Measurements from ENCODE around the gene MCM3AP. TPM values are rescaled to one million over a fixed set of nuclear protein-coding genes. Genes with fewer than 3 reads are reported as not detected.

MCM3AP gene
- total and polyA plus RNA-seq, 9 of the 15 experiments (the other 6 are each of a cell fraction or from before 2014, with no cell fraction given), result 6.5 to 179 (median 69.6) TPM

DNA sequence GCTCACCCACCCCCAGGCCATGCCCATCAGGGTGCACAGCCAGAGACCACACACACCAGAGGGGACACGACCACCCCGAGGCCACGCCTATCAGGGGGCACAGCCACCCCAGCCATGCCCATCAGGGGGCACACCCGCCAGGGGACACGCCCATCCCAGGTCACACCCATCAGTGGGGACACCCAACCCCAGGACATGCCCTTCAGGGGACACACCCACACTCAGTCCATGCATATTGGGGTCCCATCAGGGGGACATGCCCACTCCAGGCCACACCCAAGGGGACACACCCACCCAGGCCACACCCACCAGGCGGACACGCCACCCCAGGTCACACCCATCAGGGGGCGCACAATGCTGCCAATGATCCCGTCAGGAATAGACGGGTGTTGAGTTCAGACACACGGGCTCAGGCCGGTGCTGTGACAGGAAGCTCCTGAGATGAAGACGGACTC is 20.7 kb downstream of the MCM3AP start (continued):
- TF ChIP-seq, protein P1, sequence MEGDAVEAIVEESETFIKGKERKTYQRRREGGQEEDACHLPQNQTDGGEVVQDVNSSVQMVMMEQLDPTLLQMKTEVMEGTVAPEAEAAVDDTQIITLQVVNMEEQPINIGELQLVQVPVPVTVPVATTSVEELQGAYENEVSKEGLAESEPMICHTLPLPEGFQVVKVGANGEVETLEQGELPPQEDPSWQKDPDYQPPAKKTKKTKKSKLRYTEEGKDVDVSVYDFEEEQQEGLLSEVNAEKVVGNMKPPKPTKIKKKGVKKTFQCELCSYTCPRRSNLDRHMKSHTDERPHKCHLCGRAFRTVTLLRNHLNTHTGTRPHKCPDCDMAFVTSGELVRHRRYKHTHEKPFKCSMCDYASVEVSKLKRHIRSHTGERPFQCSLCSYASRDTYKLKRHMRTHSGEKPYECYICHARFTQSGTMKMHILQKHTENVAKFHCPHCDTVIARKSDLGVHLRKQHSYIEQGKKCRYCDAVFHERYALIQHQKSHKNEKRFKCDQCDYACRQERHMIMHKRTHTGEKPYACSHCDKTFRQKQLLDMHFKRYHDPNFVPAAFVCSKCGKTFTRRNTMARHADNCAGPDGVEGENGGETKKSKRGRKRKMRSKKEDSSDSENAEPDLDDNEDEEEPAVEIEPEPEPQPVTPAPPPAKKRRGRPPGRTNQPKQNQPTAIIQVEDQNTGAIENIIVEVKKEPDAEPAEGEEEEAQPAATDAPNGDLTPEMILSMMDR (IDR thresholded peaks at IDR 0.05 in 2 of 3, conservative IDR thresholded peaks at IDR 0.05 in 1 of 3; ENCODE audit: insufficient read depth in 2 of 3, low read depth in 1 of 3, low read length in 3 of 3), result peak; percentile 31 to 39 (median 35); a peak in 4 of 6 replicates
- TF ChIP-seq, protein P2, sequence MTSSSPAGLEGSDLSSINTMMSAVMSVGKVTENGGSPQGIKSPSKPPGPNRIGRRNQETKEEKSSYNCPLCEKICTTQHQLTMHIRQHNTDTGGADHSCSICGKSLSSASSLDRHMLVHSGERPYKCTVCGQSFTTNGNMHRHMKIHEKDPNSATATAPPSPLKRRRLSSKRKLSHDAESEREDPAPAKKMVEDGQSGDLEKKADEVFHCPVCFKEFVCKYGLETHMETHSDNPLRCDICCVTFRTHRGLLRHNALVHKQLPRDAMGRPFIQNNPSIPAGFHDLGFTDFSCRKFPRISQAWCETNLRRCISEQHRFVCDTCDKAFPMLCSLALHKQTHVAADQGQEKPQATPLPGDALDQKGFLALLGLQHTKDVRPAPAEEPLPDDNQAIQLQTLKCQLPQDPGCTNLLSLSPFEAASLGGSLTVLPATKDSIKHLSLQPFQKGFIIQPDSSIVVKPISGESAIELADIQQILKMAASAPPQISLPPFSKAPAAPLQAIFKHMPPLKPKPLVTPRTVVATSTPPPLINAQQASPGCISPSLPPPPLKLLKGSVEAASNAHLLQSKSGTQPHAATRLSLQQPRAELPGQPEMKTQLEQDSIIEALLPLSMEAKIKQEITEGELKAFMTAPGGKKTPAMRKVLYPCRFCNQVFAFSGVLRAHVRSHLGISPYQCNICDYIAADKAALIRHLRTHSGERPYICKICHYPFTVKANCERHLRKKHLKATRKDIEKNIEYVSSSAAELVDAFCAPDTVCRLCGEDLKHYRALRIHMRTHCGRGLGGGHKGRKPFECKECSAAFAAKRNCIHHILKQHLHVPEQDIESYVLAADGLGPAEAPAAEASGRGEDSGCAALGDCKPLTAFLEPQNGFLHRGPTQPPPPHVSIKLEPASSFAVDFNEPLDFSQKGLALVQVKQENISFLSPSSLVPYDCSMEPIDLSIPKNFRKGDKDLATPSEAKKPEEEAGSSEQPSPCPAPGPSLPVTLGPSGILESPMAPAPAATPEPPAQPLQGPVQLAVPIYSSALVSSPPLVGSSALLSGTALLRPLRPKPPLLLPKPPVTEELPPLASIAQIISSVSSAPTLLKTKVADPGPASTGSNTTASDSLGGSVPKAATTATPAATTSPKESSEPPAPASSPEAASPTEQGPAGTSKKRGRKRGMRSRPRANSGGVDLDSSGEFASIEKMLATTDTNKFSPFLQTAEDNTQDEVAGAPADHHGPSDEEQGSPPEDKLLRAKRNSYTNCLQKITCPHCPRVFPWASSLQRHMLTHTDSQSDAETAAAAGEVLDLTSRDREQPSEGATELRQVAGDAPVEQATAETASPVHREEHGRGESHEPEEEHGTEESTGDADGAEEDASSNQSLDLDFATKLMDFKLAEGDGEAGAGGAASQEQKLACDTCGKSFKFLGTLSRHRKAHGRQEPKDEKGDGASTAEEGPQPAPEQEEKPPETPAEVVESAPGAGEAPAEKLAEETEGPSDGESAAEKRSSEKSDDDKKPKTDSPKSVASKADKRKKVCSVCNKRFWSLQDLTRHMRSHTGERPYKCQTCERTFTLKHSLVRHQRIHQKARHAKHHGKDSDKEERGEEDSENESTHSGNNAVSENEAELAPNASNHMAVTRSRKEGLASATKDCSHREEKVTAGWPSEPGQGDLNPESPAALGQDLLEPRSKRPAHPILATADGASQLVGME (CRISPR knock-in tag; IDR thresholded peaks at IDR 0.05), result no peak
- TF ChIP-seq MCM7 (IDR thresholded peaks at IDR 0.05) (no peak), STAT5A (IDR thresholded peaks at IDR 0.05; ENCODE audit: borderline replicate concordance, low read length) (no peak), POLR3A (IDR thresholded peaks at IDR 0.05; ENCODE audit: borderline replicate concordance, extremely low read depth, insufficient read depth, insufficient read length) (no peak), CBFB (CRISPR knock-in tag; IDR thresholded peaks at IDR 0.05) (no peak), KLF10 (CRISPR knock-in tag; IDR thresholded peaks at IDR 0.05) (no peak), ZNF23 (CRISPR knock-in tag; IDR thresholded peaks at IDR 0.05) (no peak), ZFP1 (CRISPR knock-in tag; IDR thresholded peaks at IDR 0.05) (no peak), DIDO1 (tag; IDR thresholded peaks at IDR 0.05; ENCODE audit: low read depth) (no peak), DMBX1 (CRISPR knock-in tag; IDR thresholded peaks at IDR 0.05; ENCODE audit: borderline replicate concordance) (no peak), SAP30 (IDR thresholded peaks at IDR 0.05; ENCODE audit: borderline replicate concordance, insufficient read depth, low read depth, low read length, poor library complexity, severe bottlenecking) (no peak)
- TF ChIP-seq, protein P3, sequence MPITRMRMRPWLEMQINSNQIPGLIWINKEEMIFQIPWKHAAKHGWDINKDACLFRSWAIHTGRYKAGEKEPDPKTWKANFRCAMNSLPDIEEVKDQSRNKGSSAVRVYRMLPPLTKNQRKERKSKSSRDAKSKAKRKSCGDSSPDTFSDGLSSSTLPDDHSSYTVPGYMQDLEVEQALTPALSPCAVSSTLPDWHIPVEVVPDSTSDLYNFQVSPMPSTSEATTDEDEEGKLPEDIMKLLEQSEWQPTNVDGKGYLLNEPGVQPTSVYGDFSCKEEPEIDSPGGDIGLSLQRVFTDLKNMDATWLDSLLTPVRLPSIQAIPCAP (CRISPR knock-in tag; IDR thresholded peaks at IDR 0.05; ENCODE audit: borderline replicate concordance), result no peak
- TF ChIP-seq, protein P4, sequence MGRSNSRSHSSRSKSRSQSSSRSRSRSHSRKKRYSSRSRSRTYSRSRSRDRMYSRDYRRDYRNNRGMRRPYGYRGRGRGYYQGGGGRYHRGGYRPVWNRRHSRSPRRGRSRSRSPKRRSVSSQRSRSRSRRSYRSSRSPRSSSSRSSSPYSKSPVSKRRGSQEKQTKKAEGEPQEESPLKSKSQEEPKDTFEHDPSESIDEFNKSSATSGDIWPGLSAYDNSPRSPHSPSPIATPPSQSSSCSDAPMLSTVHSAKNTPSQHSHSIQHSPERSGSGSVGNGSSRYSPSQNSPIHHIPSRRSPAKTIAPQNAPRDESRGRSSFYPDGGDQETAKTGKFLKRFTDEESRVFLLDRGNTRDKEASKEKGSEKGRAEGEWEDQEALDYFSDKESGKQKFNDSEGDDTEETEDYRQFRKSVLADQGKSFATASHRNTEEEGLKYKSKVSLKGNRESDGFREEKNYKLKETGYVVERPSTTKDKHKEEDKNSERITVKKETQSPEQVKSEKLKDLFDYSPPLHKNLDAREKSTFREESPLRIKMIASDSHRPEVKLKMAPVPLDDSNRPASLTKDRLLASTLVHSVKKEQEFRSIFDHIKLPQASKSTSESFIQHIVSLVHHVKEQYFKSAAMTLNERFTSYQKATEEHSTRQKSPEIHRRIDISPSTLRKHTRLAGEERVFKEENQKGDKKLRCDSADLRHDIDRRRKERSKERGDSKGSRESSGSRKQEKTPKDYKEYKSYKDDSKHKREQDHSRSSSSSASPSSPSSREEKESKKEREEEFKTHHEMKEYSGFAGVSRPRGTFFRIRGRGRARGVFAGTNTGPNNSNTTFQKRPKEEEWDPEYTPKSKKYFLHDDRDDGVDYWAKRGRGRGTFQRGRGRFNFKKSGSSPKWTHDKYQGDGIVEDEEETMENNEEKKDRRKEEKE (IDR thresholded peaks at IDR 0.05; ENCODE audit: borderline replicate concordance in 1 of 2, control insufficient read depth in 1 of 2, low read depth in 2 of 2, low read length in 1 of 2), result no peak

All from K562 (cell line).